HL-60/S4 (cell line): ENCODE data around the gene PRKN.

Experiments
- in situ Hi-C: fragments of 300-500 bp; cut with MboI; formaldehyde crosslinking; loops from 2 replicates; pipeline ENCODE4 v1.14.3; 2022; ENCODE audit warnings: low sequenced_read_pairs

The PRKN gene

GRCh38 chr6:162389343-162390085 is 338.1 kb downstream of the PRKN start:
- in situ Hi-C loops = no loop called here

GRCh38 chr6:162388383-162388777 is 339.2 kb downstream of the PRKN start:
- in situ Hi-C loops = no loop called here

- in situ Hi-C loops = no loop called here
Measured at GRCh38 chr6:162387718-162388382, 339.7 kb downstream of the PRKN start.

- in situ Hi-C loops = no loop called here
Measured at GRCh38 chr6:162385980-162386379, 341.6 kb downstream of the PRKN start.

GRCh38 chr6:162379757-162380409 is 347.7 kb downstream of the PRKN start:
- in situ Hi-C loops = no loop called here

GRCh38 chr6:162377735-162378134 is 349.8 kb downstream of the PRKN start:
- in situ Hi-C loops = no loop called here

GRCh38 chr6:162373868-162374267 is 353.7 kb downstream of the PRKN start:
- in situ Hi-C loops = no loop called here

- in situ Hi-C loops = no loop called here
Measured at GRCh38 chr6:162373192-162373591, 354.4 kb downstream of the PRKN start.

- in situ Hi-C loops = no loop called here
Measured at GRCh38 chr6:162372106-162372505, 355.5 kb downstream of the PRKN start.

GRCh38 chr6:162371121-162371520 is 356.4 kb downstream of the PRKN start:
- in situ Hi-C loops = no loop called here

- in situ Hi-C loops = no loop called here
Measured at GRCh38 chr6:162369091-162369490, 358.5 kb downstream of the PRKN start.

GRCh38 chr6:162364488-162364887 is 363.1 kb downstream of the PRKN start:
- in situ Hi-C loops = no loop called here

GRCh38 chr6:162363757-162364156 is 363.8 kb downstream of the PRKN start:
- in situ Hi-C loops = no loop called here

- in situ Hi-C loops = no loop called here
Measured at GRCh38 chr6:162360901-162361567, 366.5 kb downstream of the PRKN start.

GRCh38 chr6:162358625-162359024 is 368.9 kb downstream of the PRKN start:
- in situ Hi-C loops = no loop called here

GRCh38 chr6:162345051-162345511 is 382.5 kb downstream of the PRKN start:
- in situ Hi-C loops = no loop called here

GRCh38 chr6:162344646-162345010 is 382.9 kb downstream of the PRKN start:
- in situ Hi-C loops = no loop called here

- in situ Hi-C loops = no loop called here
Measured at GRCh38 chr6:162343936-162344645, 383.5 kb downstream of the PRKN start.

- in situ Hi-C loops = no loop called here
Measured at GRCh38 chr6:162343198-162343935, 384.2 kb downstream of the PRKN start.

GRCh38 chr6:162337412-162337811 is 390.2 kb downstream of the PRKN start:
- in situ Hi-C loops = no loop called here
